Activated CD8-positive, alpha-beta memory T cell treated with anti-CD3 and anti-CD28 coated beads for 4 hours (primary cell): ENCODE results near the gene BAZ1B.
"Not testable (repeated sequence)": the region's sequence is repeated elsewhere in the genome, so short reads cannot be mapped to it uniquely, and the experiment has no call there.

Experiments
- DNase-seq, 2 donors: peaks; one replicate each; pipeline ENCODE4 v3.0.0-alpha.2; 2020; ENCODE audit warnings: low read depth in 2 of 2

The BAZ1B gene

DNA sequence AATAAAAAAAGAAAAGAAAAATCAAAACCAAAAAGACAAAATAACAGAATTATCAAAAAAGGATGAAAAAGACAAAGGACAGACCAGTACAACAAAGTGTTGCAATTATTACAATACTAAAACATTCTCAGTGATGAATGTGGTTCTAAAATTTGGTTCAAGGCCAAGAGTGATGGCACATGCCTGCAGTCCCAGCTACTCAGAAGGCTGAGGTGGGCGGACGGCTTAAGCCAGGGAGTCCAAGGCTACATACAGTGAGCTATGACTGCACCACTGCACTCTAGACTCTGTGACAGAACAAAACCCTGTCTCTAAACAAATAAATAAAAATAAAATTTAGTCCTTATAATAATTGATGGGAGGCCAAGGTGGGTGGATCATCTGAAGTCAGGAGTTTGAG lies 14.5 kb downstream of the BAZ1B start:
- DNase-seq, result no peak

DNA sequence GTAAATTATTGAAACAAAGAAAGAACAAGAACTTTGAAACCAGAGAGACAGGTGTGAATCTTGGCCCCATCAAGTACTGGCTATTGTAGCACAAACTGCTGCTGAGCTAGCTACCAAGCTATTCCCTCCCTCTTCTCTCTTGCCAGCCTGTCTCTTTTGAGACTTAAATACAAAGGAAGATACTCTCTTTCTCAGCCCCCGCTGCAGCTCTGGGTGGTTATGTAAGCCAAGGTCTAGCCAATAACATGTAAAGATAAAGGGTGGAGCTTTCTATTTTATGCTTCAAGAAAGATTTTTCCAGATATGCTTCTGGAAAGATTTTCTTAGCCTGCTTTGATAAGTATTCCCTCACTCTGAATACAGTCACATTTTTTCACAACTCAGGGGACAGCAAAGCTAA lies 17.2 kb downstream of the BAZ1B start:
- DNase-seq, result no peak

DNA sequence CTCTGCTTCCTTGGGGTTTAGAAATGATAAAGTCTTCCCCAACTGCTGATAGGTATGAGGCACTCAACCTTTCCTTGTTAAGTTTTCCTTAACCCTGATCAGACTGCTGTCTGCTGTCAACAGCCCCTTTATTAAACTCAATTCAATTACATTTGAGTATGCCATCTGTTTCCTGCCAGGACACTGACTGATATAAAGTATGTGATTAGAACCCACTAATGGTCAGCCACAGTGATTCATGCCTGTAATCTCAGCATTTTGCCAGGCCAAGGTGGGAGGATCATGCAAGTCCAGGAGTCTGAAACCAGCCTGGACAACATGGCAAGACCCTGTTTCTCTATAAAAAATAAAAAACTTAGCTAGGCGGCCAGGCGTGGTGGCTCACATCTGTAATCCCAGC lies 18.1 kb downstream of the BAZ1B start:
- DNase-seq, result no peak

DNA sequence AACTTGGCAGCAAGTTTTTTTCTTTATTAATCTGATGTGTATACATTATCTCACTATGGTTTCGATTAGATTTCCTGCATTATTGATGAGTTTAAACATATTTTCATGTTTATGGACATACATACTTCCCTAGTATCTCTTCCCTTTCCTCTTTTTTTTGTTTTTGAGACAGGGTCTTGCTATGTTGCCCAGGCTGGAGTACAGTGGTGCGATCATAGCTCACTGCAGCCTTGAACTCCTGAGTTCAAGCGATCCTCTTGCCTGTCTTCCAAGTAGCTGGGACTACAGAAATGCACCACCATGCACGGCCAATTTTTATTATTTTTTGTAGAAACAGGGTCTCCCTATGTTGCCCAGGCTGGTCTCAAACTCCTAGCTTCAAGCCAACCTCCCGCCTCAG lies 18.9 kb downstream of the BAZ1B start:
- no peak for DNase-seq

DNA sequence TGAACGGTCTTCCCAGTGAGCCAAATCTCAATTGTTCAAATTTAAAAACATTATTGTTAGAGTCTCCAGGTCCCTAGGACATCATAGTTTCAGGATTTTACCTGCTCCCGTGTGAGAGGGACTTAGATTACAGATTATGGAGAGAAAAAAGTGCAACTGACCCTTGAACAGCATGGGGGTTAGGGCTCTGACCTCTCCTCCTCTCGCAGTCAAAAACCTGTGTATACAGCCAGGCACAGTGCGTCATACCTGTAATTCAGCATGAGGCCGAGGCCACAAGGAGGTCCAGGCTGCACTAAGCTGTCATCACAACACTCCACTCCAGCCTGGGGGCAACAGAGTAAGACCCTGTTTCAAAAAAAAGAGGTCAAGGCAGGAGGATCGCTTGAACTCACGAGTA lies 25.5 kb downstream of the BAZ1B start:
- no peak for DNase-seq

- not testable (repeated sequence) for DNase-seq
These were observed 26.6 kb downstream of the BAZ1B start for GRCh38 chr7:73495507-73495906.

DNA sequence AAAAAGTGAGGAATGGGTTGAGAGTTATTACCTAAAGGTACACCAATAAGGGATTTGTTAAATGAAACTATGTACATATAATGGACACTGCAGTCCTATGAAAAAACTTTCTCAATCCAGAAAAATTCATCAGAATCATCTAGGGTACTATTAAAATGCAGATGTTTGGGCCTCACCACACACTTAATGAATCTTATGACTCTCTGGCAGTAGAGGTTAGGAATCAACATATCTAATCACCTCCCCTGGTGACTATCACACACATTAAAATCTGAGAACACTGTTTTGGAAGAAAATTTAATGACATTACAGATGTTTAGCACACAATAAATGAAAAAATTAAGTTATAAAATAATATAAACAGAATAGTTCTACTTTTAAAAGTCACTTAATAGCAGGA lies 32.1 kb downstream of the BAZ1B start:
- DNase-seq, result no peak

DNA sequence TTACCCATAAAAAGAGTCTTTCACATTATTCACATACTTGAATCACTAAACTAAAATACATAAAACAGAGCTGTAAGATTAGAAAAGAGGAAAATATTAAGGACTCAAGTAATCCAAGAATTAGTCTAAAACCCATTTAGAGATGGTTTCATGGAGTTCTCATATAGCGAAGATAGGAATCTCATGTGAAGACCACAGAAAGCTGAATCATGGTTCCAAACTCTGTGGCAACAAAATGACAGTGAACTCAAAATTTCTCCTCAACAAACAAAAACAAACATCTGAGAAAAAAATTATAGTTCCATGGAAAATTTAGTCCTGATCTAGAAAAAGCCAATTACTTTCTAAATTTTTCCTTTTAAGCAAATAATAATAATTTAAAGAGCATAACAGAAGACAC lies 34.6 kb downstream of the BAZ1B start:
- no peak for DNase-seq

- no peak for DNase-seq
These were observed 38.9 kb downstream of the BAZ1B start for GRCh38 chr7:73483171-73483570.

- DNase-seq, result no peak
These were observed 39.3 kb downstream of the BAZ1B start for GRCh38 chr7:73482746-73483145.

GRCh38 chr7:73481521-73481920 lies 40.6 kb downstream of the BAZ1B start:
- DNase-seq, result not testable (repeated sequence)

GRCh38 chr7:73478549-73478948 lies 43.5 kb downstream of the BAZ1B start:
- DNase-seq, result no peak

DNA sequence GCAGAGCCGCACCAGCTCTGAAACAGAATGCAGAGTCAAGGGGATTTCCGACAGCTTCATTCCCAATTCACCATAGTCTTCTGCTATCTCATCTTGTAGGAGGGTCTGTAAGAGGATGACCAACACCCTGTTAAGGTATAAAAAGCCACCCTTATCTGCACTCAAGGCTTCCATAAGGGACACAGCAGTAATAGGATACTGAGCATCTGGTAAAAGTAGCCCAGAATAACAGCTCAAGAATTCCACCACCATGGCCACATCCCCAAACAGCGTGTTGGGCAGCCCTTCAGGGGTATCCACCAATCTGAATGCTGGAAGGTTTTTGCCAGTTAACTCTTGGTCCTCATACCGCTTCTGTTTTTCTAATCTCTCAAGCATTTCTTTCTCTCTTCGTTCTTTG lies 44.7 kb downstream of the BAZ1B start:
- DNase-seq, result no peak

DNA sequence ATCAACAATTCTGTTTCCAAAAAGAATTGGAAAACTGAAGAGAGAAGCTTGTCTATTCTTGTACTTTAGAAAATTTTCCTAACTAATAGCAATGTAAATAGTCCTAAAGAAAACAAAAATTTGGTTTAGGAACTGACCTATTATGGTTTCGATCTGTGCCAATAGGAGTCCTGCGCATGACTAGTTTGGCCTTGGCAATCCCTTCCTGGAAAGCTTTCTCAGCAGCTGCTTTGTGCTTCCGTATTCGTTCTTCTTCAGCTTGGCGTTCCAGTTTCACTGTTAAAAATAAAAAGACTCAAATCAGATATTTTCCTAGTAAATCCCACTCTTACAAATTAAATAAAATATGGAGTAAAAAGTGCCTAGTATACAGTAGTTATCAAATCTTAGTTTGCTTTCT lies 51.9 kb downstream of the BAZ1B start:
- no peak for DNase-seq

DNA sequence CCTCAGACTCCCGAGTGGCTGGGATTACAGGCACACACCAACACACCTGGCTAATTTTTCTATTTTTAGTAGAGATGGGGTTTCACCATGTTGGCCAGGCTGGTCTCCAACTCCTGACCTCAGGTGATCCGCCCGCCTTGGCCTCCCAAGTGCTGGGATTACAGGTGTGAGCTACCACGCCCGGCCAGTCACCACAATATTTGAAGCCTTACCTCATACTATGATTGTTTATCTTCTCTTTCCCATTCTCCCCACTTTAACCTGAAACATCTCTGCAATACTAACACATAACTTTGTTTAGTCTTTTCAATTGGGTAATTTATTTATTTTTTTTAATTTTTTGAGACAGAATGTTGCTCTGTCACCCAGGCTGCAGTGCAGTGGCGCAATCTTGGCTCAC lies 55.0 kb downstream of the BAZ1B start:
- DNase-seq, result not testable (repeated sequence)

GRCh38 chr7:73466112-73466511 lies 56.0 kb downstream of the BAZ1B start:
- no peak for DNase-seq

DNA sequence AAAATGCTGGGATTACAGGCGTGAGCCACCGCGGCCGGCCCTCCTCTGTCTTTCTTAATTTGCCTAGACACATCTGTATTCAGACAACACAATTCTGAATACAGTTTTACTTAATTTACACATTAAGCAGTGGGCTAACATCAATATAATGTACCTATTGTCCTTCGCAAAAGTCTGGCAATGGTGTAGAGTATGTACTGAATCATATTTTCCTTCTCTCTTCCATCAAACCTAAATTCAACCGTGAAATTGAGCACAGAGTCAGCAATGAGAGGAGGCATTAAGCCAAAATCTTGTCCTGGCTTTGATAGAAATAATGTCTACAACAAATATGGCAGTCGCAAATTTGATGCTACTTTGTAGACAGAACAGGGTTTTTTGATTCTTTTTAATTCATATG lies 58.1 kb downstream of the BAZ1B start:
- DNase-seq, result no peak

- no peak for DNase-seq
These were observed 58.8 kb downstream of the BAZ1B start for GRCh38 chr7:73463260-73463659.

DNA sequence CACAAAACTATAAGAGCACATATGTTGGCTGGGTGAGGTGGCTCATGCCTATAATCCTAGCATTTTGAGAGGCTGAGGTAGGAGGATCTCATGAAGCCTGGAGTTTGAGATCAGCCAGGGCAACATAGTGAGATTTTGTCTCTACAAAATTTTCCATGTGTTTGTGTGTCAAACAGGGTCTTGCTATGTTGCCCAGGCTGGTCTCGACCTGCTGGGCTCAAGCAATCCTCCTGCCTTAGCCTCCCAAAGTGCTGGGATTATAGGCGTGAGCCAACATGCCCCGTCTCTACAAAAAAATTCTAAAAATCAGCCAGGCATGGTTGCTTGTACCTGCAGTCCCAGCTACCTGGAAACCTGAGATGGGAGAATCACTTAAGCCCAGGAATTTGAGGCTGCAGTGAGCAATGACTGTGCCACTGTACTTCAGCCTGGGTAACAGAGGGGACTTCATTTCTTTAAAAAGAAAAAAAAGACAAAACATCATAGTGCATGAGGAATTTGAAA lies 60.3 kb downstream of the BAZ1B start:
- DNase-seq, result no peak

GRCh38 chr7:73454424-73454823 lies 67.7 kb downstream of the BAZ1B start:
- DNase-seq, result no peak

GRCh38 chr7:73452999-73453635 lies 69.0 kb downstream of the BAZ1B start:
- no peak for DNase-seq

GRCh38 chr7:73451780-73452398 lies 70.2 kb downstream of the BAZ1B start:
- DNase-seq, result no peak

DNA sequence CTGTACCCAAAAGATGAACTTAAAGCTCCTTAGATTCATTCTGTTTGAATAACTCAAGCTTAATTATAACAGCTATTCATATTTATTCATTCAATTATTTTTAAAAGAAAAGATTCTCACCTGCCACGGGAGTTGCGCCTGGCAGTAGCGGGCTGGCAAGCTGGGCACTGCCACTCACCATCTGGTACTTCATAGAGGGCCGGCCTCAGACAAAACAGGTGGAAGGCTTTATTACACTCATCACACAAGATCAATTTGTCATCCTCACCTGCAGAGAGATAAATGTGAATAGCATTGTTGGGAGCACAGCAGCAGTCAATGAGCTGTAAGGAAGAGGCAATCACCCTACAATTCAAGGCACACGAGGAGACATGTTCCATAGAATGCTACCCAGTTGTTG lies 72.7 kb downstream of the BAZ1B start:
- DNase-seq, result no peak

- no peak for DNase-seq
These were observed 73.5 kb downstream of the BAZ1B start for GRCh38 chr7:73448609-73449008.
